HepG2 (cell line): ENCODE data around the gene BAG5. TPM values are rescaled to one million over a fixed set of nuclear protein-coding genes. Genes with fewer than 3 reads are reported as not detected.

Experiments
- CENPX ChIP-seq: sonication (generic); formaldehyde crosslinking; IDR thresholded peaks from 2 replicates; pipeline ENCODE4 v1.9.0; 2021; ENCODE audit warnings: mild to moderate bottlenecking, missing genetic modification reagents, moderate library complexity
- CREB1 ChIP-seq, 2 experiments: fragments of 450-650 bp in 1 of 2; IDR thresholded peaks; 2 replicates each; pipeline ENCODE4 v1.6.1; 2016 to 2017; ENCODE audit warnings: control low read depth in 1 of 2, mild to moderate bottlenecking in 1 of 2, missing compliant biosample characterization in 1 of 2, missing genetic modification characterization in 1 of 2
- KLF6 ChIP-seq: IDR thresholded peaks from 2 replicates; pipeline ENCODE4 v1.8.0; 2016; ENCODE audit warnings: missing biosample characterization, missing genetic modification reagents
- NR2F6 ChIP-seq, 2 experiments: IDR thresholded peaks; 2 replicates each; pipeline ENCODE4 v1.6.1; 2016; ENCODE audit warnings: antibody characterized with exemption in 1 of 2, mild to moderate bottlenecking in 1 of 2
- RARA ChIP-seq: IDR thresholded peaks from 2 replicates; pipeline ENCODE4 v1.6.1; 2016; ENCODE audit warnings: missing genetic modification reagents, missing compliant biosample characterization
- RBAK ChIP-seq: sonication (generic); formaldehyde crosslinking; IDR thresholded peaks from 2 replicates; pipeline ENCODE4 v1.5.1; 2020; ENCODE audit warnings: mild to moderate bottlenecking, missing genetic modification reagents
- SIN3A ChIP-seq: IDR thresholded peaks from 2 replicates; pipeline ENCODE4 v1.6.1; 2011; ENCODE audit warnings: low read depth, mild to moderate bottlenecking, control low read depth, low read length, borderline replicate concordance
- TEAD2 ChIP-seq: sonication (generic); formaldehyde crosslinking; IDR thresholded peaks from 2 replicates; pipeline ENCODE4 v1.9.0; 2021; ENCODE audit warnings: missing genetic modification reagents
- ZKSCAN8 ChIP-seq: IDR thresholded peaks from 2 replicates; pipeline ENCODE4 v1.6.1; 2016; ENCODE audit warnings: borderline replicate concordance, missing genetic modification reagents, missing compliant biosample characterization
- ZNF451 ChIP-seq: sonication (generic); formaldehyde crosslinking; IDR thresholded peaks from 2 replicates; pipeline ENCODE4 v1.5.0; 2020; ENCODE audit warnings: mild to moderate bottlenecking, missing genetic modification reagents
- ZNF678 ChIP-seq: sonication (generic); formaldehyde crosslinking; IDR thresholded peaks from 2 replicates; pipeline ENCODE4 v1.4.0; 2020; ENCODE audit warnings: mild to moderate bottlenecking, missing genetic modification reagents
- ZNF768 ChIP-seq: sonication (generic); formaldehyde crosslinking; IDR thresholded peaks from 2 replicates; pipeline ENCODE4 v1.4.0; 2020; ENCODE audit warnings: missing genetic modification reagents
- polyA plus RNA-seq, 8 experiments: library from polyadenylated mRNA; depleted of rRNA in 3 of 8; stranded (reverse) in 7 of 8; unstranded in 1 of 8; fragments of >200 nt; fragmentation: Illumina TruSeq in 4 of 8; extraction: Trizol in 4 of 8; gene quantifications; 2 replicates each; pipeline versions ENCODE4 v1.2.1 to v1.2.3, GENCODE V29; 2011 to 2016; ENCODE audit warnings: low read depth in 4 of 8, missing spikeins in 1 of 8, mixed read lengths in 1 of 8; ENCODE audit not compliant: insufficient read depth in 1 of 8
- total RNA-seq, 5 experiments: library from RNA; depleted of rRNA; stranded (reverse); fragments of >200 nt; fragmentation: Illumina TruSeq; extraction: Trizol; gene quantifications; 2 replicates each; pipeline ENCODE4 v1.2.3, GENCODE V29; 2016; ENCODE audit warnings: low read depth in 1 of 5
- TF ChIP-seq, protein P1 (sequence below): sonication (generic); formaldehyde crosslinking; IDR thresholded peaks from 2 replicates; pipeline ENCODE4 v1.5.0; 2020; ENCODE audit warnings: mild to moderate bottlenecking, missing genetic modification reagents, borderline replicate concordance
- TF ChIP-seq, protein P2 (sequence below): sonication (generic); formaldehyde crosslinking; IDR thresholded peaks from 2 replicates; pipeline ENCODE4 v1.4.0; 2020; ENCODE audit warnings: missing genetic modification reagents
- TF ChIP-seq, protein P3 (sequence below): sonication (generic); formaldehyde crosslinking; IDR thresholded peaks from 2 replicates; pipeline ENCODE4 v1.4.0; 2020; ENCODE audit warnings: missing genetic modification reagents
- TF ChIP-seq, protein P4 (sequence below): IDR thresholded peaks from 2 replicates; pipeline ENCODE4 v1.6.1; 2016; ENCODE audit warnings: missing compliant biosample characterization, missing genetic modification reagents, borderline replicate concordance
- TF ChIP-seq, protein P5 (sequence below): sonication (generic); formaldehyde crosslinking; IDR thresholded peaks from 2 replicates; pipeline ENCODE4 v1.4.0; 2020; ENCODE audit warnings: missing genetic modification reagents, borderline replicate concordance

Gene BAG5
- total and polyA plus RNA-seq, 2 of the 13 experiments (the other 11 are each of a cell fraction or from before 2014, with no cell fraction given): 3.5 to 21.0 TPM

DNA sequence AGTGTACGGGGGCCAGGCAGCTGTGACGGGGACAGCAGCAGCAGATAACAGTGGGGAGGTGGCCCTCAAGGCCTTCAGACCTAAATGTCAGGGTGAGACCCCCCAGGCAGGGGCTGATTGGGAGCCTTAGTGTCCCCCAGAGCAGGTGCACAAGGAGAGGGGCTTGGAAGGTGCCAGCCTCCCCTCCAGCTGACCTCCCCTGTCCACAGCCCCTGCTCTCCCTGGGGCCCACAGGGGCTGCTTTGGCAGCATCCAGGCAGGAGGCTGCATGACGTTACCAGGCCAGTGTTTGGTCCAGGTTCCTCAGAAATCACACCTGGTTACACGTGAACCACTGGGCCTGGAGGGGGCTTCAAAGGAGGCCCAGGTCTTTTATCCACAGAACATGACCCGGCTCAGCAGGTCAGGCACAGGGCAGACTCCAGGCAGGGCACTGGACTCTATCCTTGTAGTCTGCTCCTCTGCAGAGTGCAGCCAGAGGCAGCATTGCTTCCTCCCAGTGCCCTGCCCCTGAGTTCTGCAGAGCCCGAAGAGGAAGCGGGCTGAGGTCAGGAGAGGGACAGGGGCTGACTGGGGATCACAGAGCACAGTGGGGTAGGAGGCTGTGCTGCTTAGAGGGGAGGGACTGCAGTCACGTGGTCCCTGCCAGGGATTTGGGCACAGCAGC, 36.1 kb downstream of the BAG5 start (continued):
- TF ChIP-seq, protein P1, sequence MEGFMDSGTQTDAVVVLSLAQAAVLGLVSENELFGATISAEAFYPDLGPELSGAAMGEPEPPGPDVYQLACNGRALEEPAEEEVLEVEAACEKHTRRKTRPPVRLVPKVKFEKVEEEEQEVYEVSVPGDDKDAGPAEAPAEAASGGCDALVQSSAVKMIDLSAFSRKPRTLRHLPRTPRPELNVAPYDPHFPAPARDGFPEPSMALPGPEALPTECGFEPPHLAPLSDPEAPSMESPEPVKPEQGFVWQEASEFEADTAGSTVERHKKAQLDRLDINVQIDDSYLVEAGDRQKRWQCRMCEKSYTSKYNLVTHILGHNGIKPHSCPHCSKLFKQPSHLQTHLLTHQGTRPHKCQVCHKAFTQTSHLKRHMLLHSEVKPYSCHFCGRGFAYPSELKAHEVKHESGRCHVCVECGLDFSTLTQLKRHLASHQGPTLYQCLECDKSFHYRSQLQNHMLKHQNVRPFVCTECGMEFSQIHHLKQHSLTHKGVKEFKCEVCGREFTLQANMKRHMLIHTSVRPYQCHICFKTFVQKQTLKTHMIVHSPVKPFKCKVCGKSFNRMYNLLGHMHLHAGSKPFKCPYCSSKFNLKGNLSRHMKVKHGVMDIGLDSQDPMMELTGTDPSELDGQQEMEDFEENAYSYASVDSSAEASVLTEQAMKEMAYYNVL (CRISPR knock-in tag): 0 out of 2 replicates have a peak, but pooled peaks have one; percentile 34
- TF ChIP-seq RBAK: no peak
- TF ChIP-seq ZNF451: 0 out of 2 replicates have a peak, but pooled peaks have one; percentile 55
- TF ChIP-seq SIN3A: peak; percentile 35; the same call in 1 of the 2 replicates
- no peak for TF ChIP-seq ZNF678 (CRISPR knock-in tag)
- TF ChIP-seq KLF6 (CRISPR knock-in tag): no peak
- TF ChIP-seq TEAD2 (CRISPR knock-in tag): no peak
- peak; percentile 60; the same call in 1 of the 2 replicates for TF ChIP-seq ZNF768
- TF ChIP-seq ZKSCAN8 (CRISPR knock-in tag): no peak
- TF ChIP-seq, protein P2, sequence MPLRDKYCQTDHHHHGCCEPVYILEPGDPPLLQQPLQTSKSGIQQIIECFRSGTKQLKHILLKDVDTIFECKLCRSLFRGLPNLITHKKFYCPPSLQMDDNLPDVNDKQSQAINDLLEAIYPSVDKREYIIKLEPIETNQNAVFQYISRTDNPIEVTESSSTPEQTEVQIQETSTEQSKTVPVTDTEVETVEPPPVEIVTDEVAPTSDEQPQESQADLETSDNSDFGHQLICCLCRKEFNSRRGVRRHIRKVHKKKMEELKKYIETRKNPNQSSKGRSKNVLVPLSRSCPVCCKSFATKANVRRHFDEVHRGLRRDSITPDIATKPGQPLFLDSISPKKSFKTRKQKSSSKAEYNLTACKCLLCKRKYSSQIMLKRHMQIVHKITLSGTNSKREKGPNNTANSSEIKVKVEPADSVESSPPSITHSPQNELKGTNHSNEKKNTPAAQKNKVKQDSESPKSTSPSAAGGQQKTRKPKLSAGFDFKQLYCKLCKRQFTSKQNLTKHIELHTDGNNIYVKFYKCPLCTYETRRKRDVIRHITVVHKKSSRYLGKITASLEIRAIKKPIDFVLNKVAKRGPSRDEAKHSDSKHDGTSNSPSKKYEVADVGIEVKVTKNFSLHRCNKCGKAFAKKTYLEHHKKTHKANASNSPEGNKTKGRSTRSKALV: no peak
- TF ChIP-seq RARA: peak; percentile 97
- TF ChIP-seq, protein P3, sequence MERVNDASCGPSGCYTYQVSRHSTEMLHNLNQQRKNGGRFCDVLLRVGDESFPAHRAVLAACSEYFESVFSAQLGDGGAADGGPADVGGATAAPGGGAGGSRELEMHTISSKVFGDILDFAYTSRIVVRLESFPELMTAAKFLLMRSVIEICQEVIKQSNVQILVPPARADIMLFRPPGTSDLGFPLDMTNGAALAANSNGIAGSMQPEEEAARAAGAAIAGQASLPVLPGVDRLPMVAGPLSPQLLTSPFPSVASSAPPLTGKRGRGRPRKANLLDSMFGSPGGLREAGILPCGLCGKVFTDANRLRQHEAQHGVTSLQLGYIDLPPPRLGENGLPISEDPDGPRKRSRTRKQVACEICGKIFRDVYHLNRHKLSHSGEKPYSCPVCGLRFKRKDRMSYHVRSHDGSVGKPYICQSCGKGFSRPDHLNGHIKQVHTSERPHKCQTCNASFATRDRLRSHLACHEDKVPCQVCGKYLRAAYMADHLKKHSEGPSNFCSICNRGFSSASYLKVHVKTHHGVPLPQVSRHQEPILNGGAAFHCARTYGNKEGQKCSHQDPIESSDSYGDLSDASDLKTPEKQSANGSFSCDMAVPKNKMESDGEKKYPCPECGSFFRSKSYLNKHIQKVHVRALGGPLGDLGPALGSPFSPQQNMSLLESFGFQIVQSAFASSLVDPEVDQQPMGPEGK (CRISPR knock-in tag): peak; percentile 41
- TF ChIP-seq CREB1 (IDR thresholded peaks at IDR 0.05): no peak
- no peak for TF ChIP-seq CREB1 (CRISPR knock-in tag; IDR thresholded peaks at IDR 0.05)
- peak; percentile 55 for TF ChIP-seq NR2F6 (IDR thresholded peaks at IDR 0.05)
- TF ChIP-seq NR2F6 (CRISPR knock-in tag; IDR thresholded peaks at IDR 0.05): peak; percentile 65
- TF ChIP-seq, protein P4, sequence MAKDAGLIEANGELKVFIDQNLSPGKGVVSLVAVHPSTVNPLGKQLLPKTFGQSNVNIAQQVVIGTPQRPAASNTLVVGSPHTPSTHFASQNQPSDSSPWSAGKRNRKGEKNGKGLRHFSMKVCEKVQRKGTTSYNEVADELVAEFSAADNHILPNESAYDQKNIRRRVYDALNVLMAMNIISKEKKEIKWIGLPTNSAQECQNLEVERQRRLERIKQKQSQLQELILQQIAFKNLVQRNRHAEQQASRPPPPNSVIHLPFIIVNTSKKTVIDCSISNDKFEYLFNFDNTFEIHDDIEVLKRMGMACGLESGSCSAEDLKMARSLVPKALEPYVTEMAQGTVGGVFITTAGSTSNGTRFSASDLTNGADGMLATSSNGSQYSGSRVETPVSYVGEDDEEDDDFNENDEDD: peak; percentile 50; the same call in 1 of the 2 replicates
- TF ChIP-seq, protein P5, sequence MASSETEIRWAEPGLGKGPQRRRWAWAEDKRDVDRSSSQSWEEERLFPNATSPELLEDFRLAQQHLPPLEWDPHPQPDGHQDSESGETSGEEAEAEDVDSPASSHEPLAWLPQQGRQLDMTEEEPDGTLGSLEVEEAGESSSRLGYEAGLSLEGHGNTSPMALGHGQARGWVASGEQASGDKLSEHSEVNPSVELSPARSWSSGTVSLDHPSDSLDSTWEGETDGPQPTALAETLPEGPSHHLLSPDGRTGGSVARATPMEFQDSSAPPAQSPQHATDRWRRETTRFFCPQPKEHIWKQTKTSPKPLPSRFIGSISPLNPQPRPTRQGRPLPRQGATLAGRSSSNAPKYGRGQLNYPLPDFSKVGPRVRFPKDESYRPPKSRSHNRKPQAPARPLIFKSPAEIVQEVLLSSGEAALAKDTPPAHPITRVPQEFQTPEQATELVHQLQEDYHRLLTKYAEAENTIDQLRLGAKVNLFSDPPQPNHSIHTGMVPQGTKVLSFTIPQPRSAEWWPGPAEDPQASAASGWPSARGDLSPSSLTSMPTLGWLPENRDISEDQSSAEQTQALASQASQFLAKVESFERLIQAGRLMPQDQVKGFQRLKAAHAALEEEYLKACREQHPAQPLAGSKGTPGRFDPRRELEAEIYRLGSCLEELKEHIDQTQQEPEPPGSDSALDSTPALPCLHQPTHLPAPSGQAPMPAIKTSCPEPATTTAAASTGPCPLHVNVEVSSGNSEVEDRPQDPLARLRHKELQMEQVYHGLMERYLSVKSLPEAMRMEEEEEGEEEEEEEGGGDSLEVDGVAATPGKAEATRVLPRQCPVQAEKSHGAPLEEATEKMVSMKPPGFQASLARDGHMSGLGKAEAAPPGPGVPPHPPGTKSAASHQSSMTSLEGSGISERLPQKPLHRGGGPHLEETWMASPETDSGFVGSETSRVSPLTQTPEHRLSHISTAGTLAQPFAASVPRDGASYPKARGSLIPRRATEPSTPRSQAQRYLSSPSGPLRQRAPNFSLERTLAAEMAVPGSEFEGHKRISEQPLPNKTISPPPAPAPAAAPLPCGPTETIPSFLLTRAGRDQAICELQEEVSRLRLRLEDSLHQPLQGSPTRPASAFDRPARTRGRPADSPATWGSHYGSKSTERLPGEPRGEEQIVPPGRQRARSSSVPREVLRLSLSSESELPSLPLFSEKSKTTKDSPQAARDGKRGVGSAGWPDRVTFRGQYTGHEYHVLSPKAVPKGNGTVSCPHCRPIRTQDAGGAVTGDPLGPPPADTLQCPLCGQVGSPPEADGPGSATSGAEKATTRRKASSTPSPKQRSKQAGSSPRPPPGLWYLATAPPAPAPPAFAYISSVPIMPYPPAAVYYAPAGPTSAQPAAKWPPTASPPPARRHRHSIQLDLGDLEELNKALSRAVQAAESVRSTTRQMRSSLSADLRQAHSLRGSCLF (CRISPR knock-in tag): no peak
- TF ChIP-seq CENPX (CRISPR knock-in tag): no peak
